ENCODE data around the gene KRTAP2-4.
"Not testable (repeated sequence)": the region's sequence is repeated elsewhere in the genome, so short reads cannot be mapped to it uniquely, and the experiment has no call there.

The KRTAP2-4 gene, protein sequence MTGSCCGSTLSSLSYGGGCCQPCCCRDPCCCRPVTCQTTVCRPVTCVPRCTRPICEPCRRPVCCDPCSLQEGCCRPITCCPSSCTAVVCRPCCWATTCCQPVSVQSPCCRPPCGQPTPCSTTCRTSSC

GRCh38 chr17:41065829-41066624 is at the start of gene KRTAP2-4:
Gene KRTAP2-4 (minus strand): TSS chr17:41065879. CDS start chr17:41065845, 34 bp downstream.
- Mint-ChIP-seq H3K27me3 (peaks cover 0 to 8% of the 10 kb centered on the region in 2 donors), H3K4me1 (peaks cover 0 to 2% of the 10 kb centered on the region in 2 donors), H3K9me3 (no peaks in the 10 kb centered on the region), H3K27ac (no peak within 1 kb of the TSS), H3K36me3 (no peaks in the 10 kb centered on the region), H3K4me3 (no peak within 1 kb of the TSS)
- DNase-seq = no peak
- no peak for ATAC-seq (replicated peaks)

DNA sequence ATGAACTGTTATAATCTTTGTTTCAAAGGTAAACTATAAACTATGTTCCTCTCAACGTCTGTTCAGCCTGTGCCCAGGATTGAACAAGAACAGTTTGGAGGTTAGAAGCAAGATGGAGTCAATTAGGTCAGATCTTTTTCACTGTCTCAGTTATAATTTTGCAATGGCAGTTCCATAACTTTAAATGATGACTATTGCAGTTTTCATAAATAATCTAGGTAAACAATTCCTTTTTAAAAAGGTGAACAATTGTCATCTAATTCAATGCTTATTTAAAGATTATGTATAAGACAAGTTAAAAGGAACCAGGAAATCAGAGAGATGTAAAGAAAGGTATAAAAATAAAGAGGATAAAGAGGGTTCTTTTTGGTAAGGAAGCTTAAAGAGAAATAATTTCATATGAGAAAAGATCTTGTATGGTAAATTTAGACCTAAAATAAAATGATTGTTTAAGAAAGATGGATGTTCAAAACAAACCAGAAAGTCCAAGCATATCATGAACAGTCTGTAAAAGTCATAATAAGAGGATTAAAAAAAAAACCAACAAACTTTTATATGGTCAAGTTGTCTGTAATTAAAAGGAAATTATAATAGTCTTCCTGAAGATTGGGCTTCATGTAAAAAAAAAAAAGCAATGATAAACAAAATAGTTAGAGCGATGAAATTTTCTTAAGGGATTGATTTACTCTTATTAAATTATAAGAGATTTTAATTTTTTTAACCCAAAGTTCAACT is 45.6 kb upstream of the KRTAP2-4 start:
- peaks cover 26 to 41% of the 10 kb centered on the region in 2 donors for H3K4me1 Mint-ChIP-seq
- no peaks in the 10 kb centered on the region for H3K27me3 Mint-ChIP-seq
- no peak overlapping the region for H3K27ac Mint-ChIP-seq
- no peak for ATAC-seq (replicated peaks)
- no peak for DNase-seq
- no peaks in the 10 kb centered on the region for H3K9me3 Mint-ChIP-seq
- no peak overlapping the region for H3K4me3 Mint-ChIP-seq
- peaks cover 7 to 12% of the 10 kb centered on the region in 2 donors for H3K36me3 Mint-ChIP-seq

- H3K9me3 Mint-ChIP-seq, DNase-seq, H3K36me3 Mint-ChIP-seq, H3K27me3 Mint-ChIP-seq: not testable (repeated sequence)
- Mint-ChIP-seq H3K27ac (peak overlapping the region; percentile 52), H3K4me3 (peak overlapping the region; percentile 45 to 54), H3K4me1 (peaks cover 25 to 29% of the 10 kb centered on the region in 2 donors)
- peak; percentile 85 to 93 for ATAC-seq (replicated peaks)
These were observed 43.2 kb upstream of the KRTAP2-4 start for GRCh38 chr17:41108728-41109386.

DNA sequence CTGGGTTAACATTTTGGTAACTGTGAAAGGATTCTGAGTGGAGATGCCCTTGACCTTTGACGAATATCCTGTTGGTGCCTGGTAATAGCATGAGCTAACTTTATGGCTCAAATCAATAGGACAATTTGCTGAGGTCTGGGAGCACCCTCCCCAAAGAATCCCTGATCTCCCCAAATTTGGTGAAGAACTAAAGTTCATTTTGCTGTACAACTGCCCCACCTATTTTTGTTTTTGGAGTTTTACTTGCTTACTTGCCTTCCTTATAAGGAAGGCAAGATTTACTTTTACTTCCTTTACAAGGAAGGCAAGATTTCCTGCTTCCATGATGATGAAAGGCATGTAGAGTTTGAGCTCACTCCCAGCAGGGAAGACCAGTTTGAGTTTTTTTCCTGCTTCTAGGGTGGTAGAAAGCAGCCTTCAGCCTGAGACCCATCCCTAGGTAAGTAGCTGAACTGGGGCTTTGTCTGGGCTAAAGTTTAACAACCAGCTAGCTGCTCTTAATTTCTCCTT is 42.3 kb upstream of the KRTAP2-4 start:
- H3K27me3 Mint-ChIP-seq = peaks cover 0 to 5% of the 10 kb centered on the region in 2 donors
- ATAC-seq (replicated peaks) (no peak), DNase-seq (no peak)
- peaks cover 6% of the 10 kb centered on the region in 2 donors for H3K36me3 Mint-ChIP-seq
- H3K4me1 Mint-ChIP-seq = peaks cover 28 to 29% of the 10 kb centered on the region in 2 donors
- no peaks in the 10 kb centered on the region for H3K9me3 Mint-ChIP-seq
- H3K4me3 Mint-ChIP-seq = peak overlapping the region in 1 of 2 donors; percentile 54
- H3K27ac Mint-ChIP-seq = peak overlapping the region; percentile 67

DNA sequence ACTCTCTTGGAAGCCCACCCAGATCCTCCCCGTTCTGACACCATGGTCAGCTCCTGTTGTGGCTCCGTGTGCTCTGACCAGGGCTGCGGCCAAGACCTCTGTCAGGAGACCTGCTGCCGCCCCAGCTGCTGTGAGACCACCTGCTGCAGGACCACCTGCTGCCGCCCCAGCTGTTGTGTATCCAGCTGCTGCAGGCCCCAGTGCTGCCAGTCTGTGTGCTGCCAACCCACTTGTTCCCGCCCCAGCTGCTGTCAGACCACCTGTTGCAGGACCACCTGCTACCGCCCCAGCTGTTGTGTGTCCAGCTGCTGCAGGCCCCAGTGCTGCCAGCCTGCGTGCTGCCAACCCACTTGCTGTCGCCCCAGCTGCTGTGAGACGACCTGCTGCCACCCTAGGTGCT is 39.7 kb upstream of the KRTAP2-4 start, which contains the start of gene KRTAP4-9:
KRTAP4-9 (plus strand) TSS at position 43 of the 400 bp plus-strand sequence; CDS start at position 43, 0 bp downstream.
- not testable (repeated sequence) for DNase-seq; H3K9me3 Mint-ChIP-seq; H3K27me3 Mint-ChIP-seq; H3K27ac Mint-ChIP-seq; H3K4me3 Mint-ChIP-seq; ATAC-seq (replicated peaks); H3K36me3 Mint-ChIP-seq
- H3K4me1 Mint-ChIP-seq = peaks cover 38 to 39% of the 10 kb centered on the region in 2 donors

DNA sequence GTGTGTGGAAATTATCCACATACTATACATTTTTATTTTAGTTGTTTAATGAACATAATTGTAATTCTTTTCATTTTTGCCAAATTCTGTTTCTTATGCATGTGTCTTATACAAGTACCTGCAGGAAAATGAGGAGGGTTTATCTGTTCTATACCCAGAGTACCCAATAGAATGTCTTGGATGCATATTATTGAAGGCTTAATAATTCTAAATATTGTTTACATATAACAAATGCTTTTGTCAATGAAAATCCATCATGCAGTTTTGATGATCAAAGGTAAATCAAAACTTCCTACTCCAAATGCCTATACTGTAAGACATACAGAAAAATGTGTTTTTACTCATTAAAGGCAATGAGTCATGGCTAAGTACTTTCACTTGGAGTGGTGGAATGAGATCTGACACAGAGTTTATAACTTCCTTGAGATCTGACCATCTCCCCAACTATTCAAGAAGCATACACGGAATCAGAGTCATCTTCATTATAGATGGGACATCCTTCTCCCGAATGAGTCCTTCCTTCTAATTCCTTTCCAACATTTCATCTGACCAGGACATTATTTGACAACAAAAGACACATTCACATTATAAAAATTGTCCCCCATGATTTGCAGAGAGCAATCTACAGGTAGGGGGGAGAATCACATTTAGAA is 38.8 kb upstream of the KRTAP2-4 start:
- peaks cover 38 to 39% of the 10 kb centered on the region in 2 donors for H3K4me1 Mint-ChIP-seq
- H3K27me3 Mint-ChIP-seq; H3K27ac Mint-ChIP-seq; H3K36me3 Mint-ChIP-seq; H3K4me3 Mint-ChIP-seq; H3K9me3 Mint-ChIP-seq; ATAC-seq (replicated peaks); DNase-seq: not testable (repeated sequence)

- no peaks in the 10 kb centered on the region for H3K36me3 Mint-ChIP-seq
- peaks cover 0 to 5% of the 10 kb centered on the region in 2 donors for H3K27me3 Mint-ChIP-seq
- ATAC-seq (replicated peaks) (no peak), DNase-seq (no peak)
- H3K4me1 Mint-ChIP-seq = peaks cover 36% of the 10 kb centered on the region in 2 donors
- no peak overlapping the region for H3K27ac Mint-ChIP-seq
- H3K9me3 Mint-ChIP-seq = no peaks in the 10 kb centered on the region
- no peak overlapping the region for H3K4me3 Mint-ChIP-seq
These were observed 38.2 kb upstream of the KRTAP2-4 start for GRCh38 chr17:41103896-41104295.

DNA sequence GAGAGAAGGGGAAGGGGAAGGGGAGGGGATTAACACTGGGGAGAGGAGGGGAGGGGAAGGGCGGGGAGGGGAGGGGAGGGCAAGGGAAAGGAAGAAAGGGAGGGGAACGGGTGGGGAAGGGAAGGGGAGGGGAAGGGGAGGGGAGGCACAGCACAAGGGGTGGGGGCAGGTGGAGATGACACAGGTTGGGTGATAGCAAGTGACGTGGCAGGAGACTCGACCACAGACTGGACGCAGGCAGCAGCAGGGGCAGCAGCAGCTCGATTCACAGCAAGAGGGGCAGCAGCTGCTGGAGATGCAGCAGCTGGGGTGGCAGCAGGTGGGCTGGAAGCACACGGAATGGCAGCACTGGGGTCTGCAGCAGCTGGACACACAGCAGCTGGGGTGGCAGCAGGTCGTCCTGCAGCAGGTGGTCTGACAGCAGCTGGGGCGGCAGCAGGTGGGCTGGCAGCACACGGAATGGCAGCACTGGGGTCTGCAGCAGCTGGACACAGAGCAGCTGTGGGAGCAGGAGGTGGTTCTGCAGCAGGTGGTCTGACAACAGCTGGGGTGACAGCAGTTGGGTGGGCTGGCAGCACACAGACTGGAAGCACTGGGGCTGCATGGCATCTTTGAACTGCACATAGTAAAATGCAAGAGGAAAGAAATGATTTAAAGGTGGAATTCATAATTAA is 36.0 kb upstream of the KRTAP2-4 start, which contains the start of gene KRTAP4-16:
KRTAP4-16 (minus strand) TSS at position 624 of the 674 bp plus-strand sequence; CDS start at position 624, 0 bp downstream.
- peaks cover 21 to 25% of the 10 kb centered on the region in 2 donors for H3K4me1 Mint-ChIP-seq
- no peaks in the 10 kb centered on the region for H3K36me3 Mint-ChIP-seq
- peaks cover 6 to 14% of the 10 kb centered on the region in 2 donors for H3K27me3 Mint-ChIP-seq
- no peak for DNase-seq
- ATAC-seq (replicated peaks) = no peak
- no peak within 1 kb of the TSS for H3K4me3 Mint-ChIP-seq
- H3K27ac Mint-ChIP-seq = peak within 1 kb of the TSS; percentile 37
- no peaks in the 10 kb centered on the region for H3K9me3 Mint-ChIP-seq

DNA sequence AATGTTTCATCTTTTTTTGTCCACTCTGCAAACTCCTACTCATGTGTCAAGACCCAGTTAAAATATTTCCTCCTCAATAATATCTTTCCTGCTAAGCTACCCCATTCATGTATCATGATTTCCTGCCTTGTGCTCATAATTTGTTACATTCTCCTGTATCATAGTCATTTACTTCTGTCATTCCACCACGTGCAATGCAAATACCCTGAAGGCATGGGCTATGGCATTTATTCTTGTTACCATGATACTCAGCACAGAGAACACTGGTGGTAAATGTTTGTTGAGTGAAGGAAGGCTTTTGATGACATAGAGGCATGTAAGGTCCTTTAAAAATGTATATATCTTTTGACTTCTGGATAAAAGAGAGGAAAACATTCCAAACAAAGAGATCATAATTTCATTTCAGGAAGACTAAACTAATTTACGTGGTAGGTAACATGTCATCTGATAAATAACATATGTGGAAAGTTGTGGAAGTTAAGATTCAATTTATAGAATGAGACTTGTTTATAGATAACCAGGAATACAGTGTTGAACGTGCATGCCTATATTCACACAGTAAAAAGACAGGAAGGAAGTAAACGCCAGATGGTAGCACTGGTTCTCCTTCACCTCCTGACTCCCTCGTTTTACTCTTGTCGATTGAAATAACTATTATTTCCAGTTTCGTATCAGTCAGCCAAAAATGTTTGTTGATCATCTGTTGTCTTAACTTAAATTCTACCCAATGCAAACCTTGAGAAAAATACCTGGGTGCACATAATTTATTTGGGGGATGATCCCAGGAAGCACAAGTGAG is 34.2 kb upstream of the KRTAP2-4 start:
- H3K27me3 Mint-ChIP-seq, H3K36me3 Mint-ChIP-seq, H3K9me3 Mint-ChIP-seq, H3K27ac Mint-ChIP-seq, DNase-seq: not testable (repeated sequence)
- Mint-ChIP-seq H3K4me3 (peak overlapping the region in 1 of 2 donors; percentile 11), H3K4me1 (peaks cover 20 to 21% of the 10 kb centered on the region in 2 donors)
- peak in 1 of 2 donors; percentile 53 for ATAC-seq (replicated peaks)

GRCh38 chr17:41098481-41098880 is 32.8 kb upstream of the KRTAP2-4 start:
- Mint-ChIP-seq H3K9me3 (no peaks in the 10 kb centered on the region), H3K27me3 (peaks cover 6 to 10% of the 10 kb centered on the region in 2 donors), H3K36me3 (peaks cover 0 to 4% of the 10 kb centered on the region in 2 donors), H3K4me3 (no peak overlapping the region), H3K27ac (no peak overlapping the region), H3K4me1 (peaks cover 18 to 21% of the 10 kb centered on the region in 2 donors)
- no peak for DNase-seq
- no peak for ATAC-seq (replicated peaks)

GRCh38 chr17:41098042-41098441 is 32.4 kb upstream of the KRTAP2-4 start, which contains the start of gene KRTAP4-8:
Gene KRTAP4-8 (minus strand): TSS chr17:41098142. CDS start chr17:41098084, 58 bp downstream.
- Mint-ChIP-seq H3K4me1 (peaks cover 18 to 21% of the 10 kb centered on the region in 2 donors), H3K27me3 (peaks cover 6 to 10% of the 10 kb centered on the region in 2 donors), H3K4me3 (no peak within 1 kb of the TSS), H3K36me3 (peaks cover 0 to 4% of the 10 kb centered on the region in 2 donors), H3K9me3 (peaks cover 0 to under 1% of the 10 kb centered on the region in 2 donors), H3K27ac (no peak within 1 kb of the TSS)
- no peak for DNase-seq
- ATAC-seq (replicated peaks) = no peak

- H3K9me3 Mint-ChIP-seq = peaks cover 0 to 2% of the 10 kb centered on the region in 2 donors
- DNase-seq (no peak), ATAC-seq (replicated peaks) (no peak)
- no peak overlapping the region for H3K27ac Mint-ChIP-seq
- H3K27me3 Mint-ChIP-seq = peaks cover 6 to 10% of the 10 kb centered on the region in 2 donors
- H3K4me1 Mint-ChIP-seq = peaks cover 9 to 11% of the 10 kb centered on the region in 2 donors
- H3K36me3 Mint-ChIP-seq = peaks cover 0 to 4% of the 10 kb centered on the region in 2 donors
- no peak overlapping the region for H3K4me3 Mint-ChIP-seq
These were observed 30.4 kb upstream of the KRTAP2-4 start for GRCh38 chr17:41096055-41096454.
